Activated naive CD8-positive, alpha-beta T cell treated with anti-CD3 and anti-CD28 coated beads for 36 hours (primary cell): ENCODE results near the gene SUSD6. TPM values are rescaled to one million over a fixed set of nuclear protein-coding genes. Genes with fewer than 3 reads are reported as not detected.
"Not testable (repeated sequence)": the region's sequence is repeated elsewhere in the genome, so short reads cannot be mapped to it uniquely, and the experiment has no call there.

Experiments used
- DNase-seq: peaks from one replicate; pipeline ENCODE4 v3.0.0; 2021
- H3K27ac Mint-ChIP-seq: one replicate; pipeline ENCODE4 v1.8.0; 2022; ENCODE audit warnings: mild to moderate bottlenecking, moderate library complexity, mixed read lengths
- H3K27me3 Mint-ChIP-seq: one replicate; pipeline ENCODE4 v1.8.0; 2022; ENCODE audit warnings: mild to moderate bottlenecking, mixed read lengths
- H3K36me3 Mint-ChIP-seq: one replicate; pipeline ENCODE4 v1.8.0; 2021; ENCODE audit warnings: mild to moderate bottlenecking, mixed read lengths
- H3K4me1 Mint-ChIP-seq: one replicate; pipeline ENCODE4 v1.8.0; 2021; ENCODE audit warnings: mixed read lengths
- H3K4me3 Mint-ChIP-seq: one replicate; pipeline ENCODE4 v1.8.0; 2022; ENCODE audit warnings: mild to moderate bottlenecking, moderate library complexity, mixed read lengths
- H3K9me3 Mint-ChIP-seq: one replicate; pipeline ENCODE4 v1.8.0; 2022; ENCODE audit warnings: mixed read lengths
- total RNA-seq, 2 experiments: library from RNA; stranded (reverse); gene quantifications; one replicate each; pipeline ENCODE4 v1.2.3, GENCODE V29; 2021

SUSD6 gene
- total RNA-seq, 2 experiments from 2014 or later = 26.3 TPM

GRCh38 chr14:69643430-69644200 lies 32.2 kb downstream of the SUSD6 start:
- Mint-ChIP-seq H3K27me3 (no peaks in the 10 kb centered on the region), H3K4me1 (peaks cover 57% of the 10 kb centered on the region), H3K36me3 (peaks cover 62% of the 10 kb centered on the region), H3K4me3 (no peak overlapping the region), H3K9me3 (peaks cover 25% of the 10 kb centered on the region), H3K27ac (peak overlapping the region; percentile 80)
- DNase-seq = peak; percentile 70

GRCh38 chr14:69644814-69645213 lies 33.4 kb downstream of the SUSD6 start:
- Mint-ChIP-seq H3K27ac (peak overlapping the region; percentile 55), H3K27me3 (no peaks in the 10 kb centered on the region), H3K36me3 (peaks cover 58% of the 10 kb centered on the region), H3K4me1 (peaks cover 51% of the 10 kb centered on the region), H3K9me3 (peaks cover 25% of the 10 kb centered on the region), H3K4me3 (no peak overlapping the region)
- no peak for DNase-seq

- no peak overlapping the region for H3K27ac Mint-ChIP-seq
- no peak overlapping the region for H3K4me3 Mint-ChIP-seq
- H3K9me3 Mint-ChIP-seq = peaks cover 9% of the 10 kb centered on the region
- peaks cover 41% of the 10 kb centered on the region for H3K36me3 Mint-ChIP-seq
- H3K4me1 Mint-ChIP-seq = peaks cover 68% of the 10 kb centered on the region
- no peak for DNase-seq
- H3K27me3 Mint-ChIP-seq = no peaks in the 10 kb centered on the region
Measured at GRCh38 chr14:69647213-69647612, 35.8 kb downstream of the SUSD6 start.

GRCh38 chr14:69647642-69648041 lies 36.2 kb downstream of the SUSD6 start:
- not testable (repeated sequence) for DNase-seq, H3K27me3 Mint-ChIP-seq, H3K9me3 Mint-ChIP-seq, H3K4me3 Mint-ChIP-seq, H3K27ac Mint-ChIP-seq
- peaks cover 38% of the 10 kb centered on the region for H3K36me3 Mint-ChIP-seq
- peaks cover 66% of the 10 kb centered on the region for H3K4me1 Mint-ChIP-seq

- peak overlapping the region; percentile 2 for H3K4me3 Mint-ChIP-seq
- no peaks in the 10 kb centered on the region for H3K9me3 Mint-ChIP-seq
- no peaks in the 10 kb centered on the region for H3K27me3 Mint-ChIP-seq
- H3K4me1 Mint-ChIP-seq = peaks cover 65% of the 10 kb centered on the region
- no peak for DNase-seq
- H3K27ac Mint-ChIP-seq = no peak overlapping the region
- H3K36me3 Mint-ChIP-seq = peaks cover 36% of the 10 kb centered on the region
Measured at GRCh38 chr14:69648480-69649451, 37.4 kb downstream of the SUSD6 start.

- DNase-seq = no peak
- no peaks in the 10 kb centered on the region for H3K9me3 Mint-ChIP-seq
- peaks cover 18% of the 10 kb centered on the region for H3K36me3 Mint-ChIP-seq
- no peak overlapping the region for H3K4me3 Mint-ChIP-seq
- no peaks in the 10 kb centered on the region for H3K27me3 Mint-ChIP-seq
- peaks cover 61% of the 10 kb centered on the region for H3K4me1 Mint-ChIP-seq
- peak overlapping the region; percentile 27 for H3K27ac Mint-ChIP-seq
Measured at GRCh38 chr14:69650948-69651369, 39.6 kb downstream of the SUSD6 start.

- H3K4me1 Mint-ChIP-seq = peaks cover 56% of the 10 kb centered on the region
- no peaks in the 10 kb centered on the region for H3K9me3 Mint-ChIP-seq
- DNase-seq = no peak
- H3K27me3 Mint-ChIP-seq = no peaks in the 10 kb centered on the region
- peak overlapping the region; percentile 27 for H3K27ac Mint-ChIP-seq
- H3K36me3 Mint-ChIP-seq = peaks cover 15% of the 10 kb centered on the region
- H3K4me3 Mint-ChIP-seq = no peak overlapping the region
Measured at GRCh38 chr14:69651664-69652063, 40.3 kb downstream of the SUSD6 start.

- no peaks in the 10 kb centered on the region for H3K27me3 Mint-ChIP-seq
- no peaks in the 10 kb centered on the region for H3K9me3 Mint-ChIP-seq
- H3K4me3 Mint-ChIP-seq = no peak overlapping the region
- peak overlapping the region; percentile 49 for H3K27ac Mint-ChIP-seq
- H3K4me1 Mint-ChIP-seq = peaks cover 54% of the 10 kb centered on the region
- H3K36me3 Mint-ChIP-seq = peaks cover 10% of the 10 kb centered on the region
- no peak for DNase-seq
Measured at GRCh38 chr14:69652942-69653684, 41.7 kb downstream of the SUSD6 start.

GRCh38 chr14:69654116-69654515 lies 42.7 kb downstream of the SUSD6 start:
- no peaks in the 10 kb centered on the region for H3K27me3 Mint-ChIP-seq
- peaks cover 20% of the 10 kb centered on the region for H3K36me3 Mint-ChIP-seq
- no peak for DNase-seq
- H3K9me3 Mint-ChIP-seq = no peaks in the 10 kb centered on the region
- H3K4me3 Mint-ChIP-seq = no peak overlapping the region
- peak overlapping the region; percentile 25 for H3K27ac Mint-ChIP-seq
- H3K4me1 Mint-ChIP-seq = peaks cover 57% of the 10 kb centered on the region

- Mint-ChIP-seq H3K27ac (no peak overlapping the region), H3K27me3 (no peaks in the 10 kb centered on the region), H3K4me1 (peaks cover 60% of the 10 kb centered on the region), H3K36me3 (peaks cover 42% of the 10 kb centered on the region), H3K4me3 (no peak overlapping the region), H3K9me3 (no peaks in the 10 kb centered on the region)
- DNase-seq = no peak
Measured at GRCh38 chr14:69657950-69658355, 46.6 kb downstream of the SUSD6 start.

GRCh38 chr14:69658664-69659261 lies 47.4 kb downstream of the SUSD6 start:
- Mint-ChIP-seq H3K4me3 (no peak overlapping the region), H3K27ac (no peak overlapping the region), H3K36me3 (peaks cover 37% of the 10 kb centered on the region), H3K9me3 (no peaks in the 10 kb centered on the region), H3K4me1 (peaks cover 56% of the 10 kb centered on the region), H3K27me3 (no peaks in the 10 kb centered on the region)
- no peak for DNase-seq

- Mint-ChIP-seq H3K4me1 (peaks cover 60% of the 10 kb centered on the region), H3K9me3 (no peaks in the 10 kb centered on the region), H3K4me3 (no peak overlapping the region), H3K36me3 (peaks cover 46% of the 10 kb centered on the region), H3K27me3 (no peaks in the 10 kb centered on the region), H3K27ac (peak overlapping the region; percentile 66)
- DNase-seq = no peak
Measured at GRCh38 chr14:69660344-69661193, 49.2 kb downstream of the SUSD6 start.

- no peak for DNase-seq
- H3K9me3 Mint-ChIP-seq = no peaks in the 10 kb centered on the region
- H3K36me3 Mint-ChIP-seq = peaks cover 52% of the 10 kb centered on the region
- no peaks in the 10 kb centered on the region for H3K27me3 Mint-ChIP-seq
- no peak overlapping the region for H3K4me3 Mint-ChIP-seq
- peaks cover 64% of the 10 kb centered on the region for H3K4me1 Mint-ChIP-seq
- no peak overlapping the region for H3K27ac Mint-ChIP-seq
Measured at GRCh38 chr14:69661194-69661537, 49.8 kb downstream of the SUSD6 start.
